GM12864 (cell line): ENCODE data around the gene TMEM135.

Source experiments
- DNase-seq: peaks from one replicate; pipeline ENCODE4 v3.0.0-alpha.2; 2011; ENCODE audit warnings: low read depth
- H3K4me3 ChIP-seq: 2 replicates; pipeline ENCODE4 v1.5.1; 2011; ENCODE audit warnings: mild to moderate bottlenecking, low read depth, low read length, control low read depth
- CTCF ChIP-seq: IDR thresholded peaks from 2 replicates; pipeline ENCODE4 v1.5.1; 2011; ENCODE audit warnings: low read depth, mild to moderate bottlenecking, moderate library complexity, low read length, control low read depth, inconsistent platforms; ENCODE audit errors: missing control alignments

The TMEM135 gene

GRCh38 chr11:87322568-87322967 is 284.8 kb downstream of the TMEM135 start:
- DNase-seq = no peak
- TF ChIP-seq CTCF = no peak
- no peak overlapping the region for H3K4me3 ChIP-seq

GRCh38 chr11:87323899-87324298 is 286.2 kb downstream of the TMEM135 start:
- no peak for TF ChIP-seq CTCF
- no peak overlapping the region for H3K4me3 ChIP-seq
- no peak for DNase-seq

- DNase-seq = no peak
- TF ChIP-seq CTCF = no peak
- H3K4me3 ChIP-seq = no peak overlapping the region
These were observed 287.2 kb downstream of the TMEM135 start for GRCh38 chr11:87324817-87325489.

DNA sequence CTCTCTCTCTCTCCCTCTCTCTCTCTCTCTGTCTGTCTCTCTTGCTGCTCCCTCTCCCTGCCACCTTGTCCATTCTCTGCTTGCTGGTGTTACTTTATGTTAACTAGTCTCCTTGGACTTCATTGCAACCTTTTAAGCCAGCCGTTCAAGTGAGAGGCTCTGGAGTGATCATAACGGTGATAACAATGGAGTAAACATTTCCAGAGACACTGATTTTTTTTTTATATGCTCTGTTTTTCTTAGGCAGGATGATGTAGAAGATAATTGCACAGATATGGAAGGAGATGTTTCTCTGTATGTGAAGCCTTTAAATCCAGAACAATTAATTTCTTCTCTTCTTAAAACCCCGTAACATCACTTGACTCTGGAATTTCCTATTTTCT is 287.7 kb downstream of the TMEM135 start:
- no peak overlapping the region for H3K4me3 ChIP-seq
- no peak for DNase-seq

GRCh38 chr11:87326594-87326993 is 288.9 kb downstream of the TMEM135 start:
- DNase-seq = no peak
- TF ChIP-seq CTCF = no peak

More for the DNA sequence above, 287.7 kb downstream of the TMEM135 start:
- TF ChIP-seq CTCF = no peak

DNA sequence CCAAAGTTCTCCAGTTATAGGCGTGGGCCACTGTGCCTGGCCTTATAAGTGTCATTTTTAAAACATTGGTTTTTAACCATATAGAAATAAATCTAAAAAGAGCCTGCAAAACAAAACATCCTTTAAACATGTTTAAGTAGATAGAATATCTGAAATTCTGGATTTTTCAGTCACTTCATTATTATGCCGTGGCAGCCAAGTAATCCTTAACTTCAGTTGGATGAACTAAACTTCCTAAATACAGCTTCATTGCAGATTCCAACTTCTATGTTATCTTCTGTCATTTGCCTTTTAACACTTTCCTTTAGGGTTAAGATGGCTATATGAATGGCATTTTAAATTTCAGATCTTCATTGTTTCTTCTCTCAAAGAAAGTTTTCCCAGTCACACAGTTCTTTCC is 291.4 kb downstream of the TMEM135 start:
- TF ChIP-seq CTCF = no peak
- no peak for DNase-seq
- H3K4me3 ChIP-seq = no peak overlapping the region

More at GRCh38 chr11:87326594-87326993, 288.9 kb downstream of the TMEM135 start:
- no peak overlapping the region for H3K4me3 ChIP-seq

GRCh38 chr11:87330187-87330601 is 292.5 kb downstream of the TMEM135 start:
- H3K4me3 ChIP-seq = no peak overlapping the region
- DNase-seq = no peak
- no peak for TF ChIP-seq CTCF
